NCI-H524 treated with DMSO at 0.1 percent for 48 hours (cell line): ENCODE measurements around the gene UNCX.

Source experiments
- DNase-seq: peaks from one replicate; lab custom pipeline; 2025; lab: John Stamatoyannopoulos, UW

UNCX gene

DNA sequence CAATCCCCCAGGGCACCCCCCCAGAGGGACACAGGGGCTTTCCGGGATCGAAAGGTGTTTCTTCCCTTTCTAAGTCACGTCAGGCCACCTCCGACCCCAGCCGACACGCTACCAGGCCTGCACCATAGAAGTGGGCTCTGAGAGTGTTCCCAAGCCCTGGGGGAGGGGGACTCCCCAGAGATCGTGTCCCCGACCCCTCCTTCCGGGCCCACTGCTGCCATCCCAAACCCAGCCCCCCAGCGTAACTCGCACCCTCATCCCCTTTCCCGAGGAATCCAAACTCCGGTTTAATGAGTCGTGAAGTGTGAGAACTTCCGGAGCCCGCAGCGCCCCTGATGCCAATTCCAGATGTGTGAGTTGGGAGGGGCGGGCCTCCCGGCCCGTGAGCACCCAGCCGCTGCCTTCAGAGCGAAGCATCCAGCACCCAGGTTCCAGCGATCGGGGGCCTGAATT is 11.3 kb downstream of the UNCX start:
- DNase-seq = no peak

DNA sequence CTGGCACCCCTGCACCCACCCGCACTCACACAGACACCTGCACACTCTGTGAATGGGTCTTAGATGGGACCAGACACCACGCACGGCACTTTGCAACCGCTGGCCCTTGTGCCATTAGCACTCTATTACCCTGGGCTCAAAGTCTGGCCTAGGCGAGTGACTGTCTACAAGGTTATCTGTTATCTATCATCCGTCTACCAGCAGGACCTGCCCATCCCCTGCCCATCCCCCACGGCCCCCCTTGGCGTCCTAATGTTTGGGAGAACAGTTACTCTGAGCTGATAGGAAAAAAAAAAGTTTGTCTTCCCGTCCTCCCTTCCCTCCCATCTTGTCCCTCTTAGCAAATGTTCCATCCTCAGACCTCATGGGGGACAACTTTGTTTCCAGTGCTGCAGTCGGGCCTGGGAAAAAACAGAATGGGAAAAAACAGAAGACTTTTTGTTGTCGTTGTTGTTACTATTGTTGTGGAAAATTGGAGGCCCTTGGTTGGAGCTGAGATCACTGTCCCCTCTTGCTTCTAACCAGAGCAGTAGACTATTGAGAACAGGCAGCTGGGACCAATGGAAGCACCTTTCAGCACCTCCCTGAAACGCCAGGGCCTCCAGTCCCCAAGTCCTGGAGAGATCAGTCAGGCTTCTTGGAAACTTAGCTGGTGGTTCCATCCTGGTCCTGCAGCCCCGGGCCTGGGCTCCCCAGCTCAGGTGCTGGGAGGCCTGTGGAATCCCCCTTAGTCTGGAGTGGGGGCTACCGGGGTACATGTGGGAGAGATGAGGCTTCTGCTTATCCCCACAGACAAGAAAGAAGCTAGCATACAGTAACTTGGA is 12.2 kb downstream of the UNCX start:
- no peak for DNase-seq

DNA sequence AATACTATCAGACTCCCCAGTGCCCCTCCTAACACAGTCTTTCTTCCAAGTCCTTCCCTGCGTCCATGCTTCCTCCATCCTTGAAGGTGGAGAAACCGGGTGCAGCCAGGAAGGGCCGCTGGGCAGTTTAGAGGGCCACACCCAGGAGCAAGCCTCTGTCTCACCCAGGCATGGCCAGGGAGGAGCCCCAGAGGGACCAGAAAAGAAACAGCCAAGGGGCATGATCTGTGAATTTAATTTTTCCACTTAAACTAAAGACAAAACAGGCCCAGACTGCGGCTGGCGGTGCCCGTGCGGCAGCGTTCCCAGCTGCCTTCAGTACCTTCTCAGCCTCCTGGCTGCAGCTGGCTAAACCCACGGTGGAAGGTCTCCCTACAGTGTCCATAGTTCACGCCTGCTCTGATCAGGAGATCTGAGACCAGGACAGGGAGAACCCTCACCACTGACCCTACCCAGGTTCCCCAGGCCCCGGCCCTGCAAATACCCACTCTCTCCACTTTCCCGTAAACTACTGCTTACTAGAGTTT is 12.9 kb downstream of the UNCX start:
- no peak for DNase-seq

GRCh38 chr7:1246160-1246870 is 13.6 kb downstream of the UNCX start:
- DNase-seq = no peak

DNA sequence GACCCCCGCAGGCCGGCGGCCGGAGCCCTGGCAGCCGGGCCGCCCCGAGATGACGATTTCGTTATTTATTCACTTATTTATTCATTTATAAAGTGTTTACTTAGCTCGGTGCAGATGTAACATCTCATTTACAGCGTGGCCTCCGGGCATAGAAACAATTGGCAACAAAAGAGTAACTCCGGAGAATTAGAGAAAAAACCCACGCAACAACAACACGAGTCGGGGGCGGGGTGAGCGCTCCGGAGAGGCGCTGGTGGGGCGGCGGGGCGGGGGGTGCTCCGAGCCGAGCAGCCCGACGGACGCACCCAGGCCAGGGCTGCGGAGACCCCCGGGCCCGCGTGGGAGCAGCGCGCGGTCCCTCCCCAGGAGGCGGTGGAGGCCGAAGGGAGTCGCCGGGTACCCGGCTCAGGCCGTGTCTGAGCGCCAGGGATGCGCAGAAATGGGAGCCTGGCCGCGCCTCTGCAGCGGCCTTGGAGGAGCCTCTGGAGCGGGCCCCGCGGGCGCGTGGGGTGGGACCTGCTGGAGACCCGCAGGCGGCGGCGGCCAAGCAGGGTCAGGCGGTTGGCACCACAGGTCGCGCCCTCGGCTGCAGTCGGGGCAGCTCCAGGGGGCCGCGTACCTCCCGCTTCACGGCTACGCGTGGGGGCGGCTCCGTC is 14.3 kb downstream of the UNCX start:
- no peak for DNase-seq

- DNase-seq = no peak
These were observed 14.9 kb downstream of the UNCX start for GRCh38 chr7:1247527-1248041.

DNA sequence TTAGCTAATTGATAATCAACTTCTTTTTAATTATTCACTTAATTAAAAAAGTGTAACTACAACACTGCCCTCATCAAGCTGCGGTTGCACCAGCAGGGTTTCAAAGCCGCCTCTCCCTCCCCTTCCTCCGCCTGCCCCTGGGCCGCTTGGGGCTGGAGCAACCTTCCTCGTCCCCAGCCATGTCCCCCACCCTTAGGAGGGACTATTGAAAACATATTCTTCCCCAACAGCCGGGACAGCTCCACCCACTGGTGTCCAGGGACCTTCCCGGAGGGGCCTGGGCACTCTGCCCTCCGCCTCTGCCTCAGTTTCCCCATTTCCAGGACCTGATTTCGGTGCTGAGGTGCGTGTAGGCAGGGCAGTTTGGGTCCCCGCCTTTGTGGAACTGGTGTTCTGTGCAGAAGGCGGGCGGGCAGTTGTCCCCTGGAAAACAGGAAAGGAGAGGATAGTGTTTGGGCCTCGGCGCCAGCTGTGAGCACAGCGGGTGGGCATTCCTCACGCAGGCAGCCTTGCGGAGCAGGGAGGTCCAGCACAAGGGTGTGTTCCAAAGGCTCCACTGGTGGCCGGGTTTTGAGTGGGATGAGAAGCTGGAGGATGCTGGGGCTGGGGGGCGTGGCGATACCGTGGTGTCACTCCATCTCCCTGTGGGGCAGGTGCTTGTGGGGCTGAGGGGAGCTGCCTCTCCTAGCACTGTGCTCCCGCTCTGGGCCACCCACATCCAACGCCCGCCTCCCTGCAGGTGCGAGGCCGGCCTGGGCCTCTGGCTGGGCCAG is 15.7 kb downstream of the UNCX start:
- no peak for DNase-seq

DNA sequence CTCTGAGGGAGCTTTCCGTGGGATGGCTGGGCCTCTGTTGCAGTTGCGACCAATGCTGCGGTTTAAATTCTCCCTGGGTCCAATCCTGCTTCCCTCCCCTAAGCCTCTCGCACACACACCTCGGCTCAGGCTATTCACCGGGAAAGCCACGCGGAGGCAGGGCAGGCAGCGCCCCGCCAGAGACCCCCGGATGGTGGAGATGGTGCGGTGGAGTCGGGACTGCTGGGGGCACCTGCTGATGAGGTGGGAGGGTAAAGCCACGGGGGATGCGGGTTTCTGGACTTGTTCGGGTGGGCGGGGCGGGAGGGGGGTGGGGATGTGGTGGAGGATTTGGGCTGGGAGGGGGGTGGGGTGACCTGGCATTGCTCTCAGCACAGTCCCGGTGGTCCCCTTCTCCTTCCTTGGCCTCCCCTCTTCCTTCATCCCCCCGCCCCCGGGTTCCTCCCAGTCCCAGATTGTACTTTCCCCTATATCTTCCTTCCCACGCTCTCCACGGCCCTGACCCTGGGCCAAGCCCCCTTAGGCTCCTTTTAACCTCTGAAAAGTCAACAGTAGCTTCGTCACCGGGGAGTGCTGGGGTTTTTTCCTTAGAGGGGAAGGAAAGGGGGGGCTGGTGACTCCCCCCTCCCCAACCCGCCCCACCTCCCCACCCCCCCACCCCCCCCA is 16.4 kb downstream of the UNCX start:
- DNase-seq = no peak

GRCh38 chr7:1249731-1250130 is 17.1 kb downstream of the UNCX start:
- no peak for DNase-seq

DNA sequence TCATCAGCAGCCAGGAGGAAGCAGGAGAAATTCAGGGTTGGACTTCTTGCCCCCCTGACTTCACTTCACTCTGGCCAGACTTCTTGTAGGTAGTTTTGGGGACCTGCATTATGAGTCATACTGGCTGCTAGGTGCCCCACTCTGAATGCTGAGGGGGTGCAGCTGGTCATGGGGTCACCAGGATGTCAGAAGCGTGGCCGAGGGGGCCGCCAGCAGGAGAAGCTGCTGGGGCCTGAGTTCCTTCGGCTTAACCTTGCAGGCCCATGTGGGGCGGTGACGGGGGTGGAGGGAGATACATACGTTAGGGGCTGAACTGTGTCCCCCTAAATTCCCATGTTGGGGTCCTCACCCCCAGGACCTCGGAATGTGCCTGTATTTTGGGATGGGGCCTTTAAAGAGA is 18.2 kb downstream of the UNCX start:
- DNase-seq = no peak

GRCh38 chr7:1251796-1252539 is 19.3 kb downstream of the UNCX start:
- DNase-seq = no peak

GRCh38 chr7:1252540-1253090 is 19.9 kb downstream of the UNCX start:
- no peak for DNase-seq

DNA sequence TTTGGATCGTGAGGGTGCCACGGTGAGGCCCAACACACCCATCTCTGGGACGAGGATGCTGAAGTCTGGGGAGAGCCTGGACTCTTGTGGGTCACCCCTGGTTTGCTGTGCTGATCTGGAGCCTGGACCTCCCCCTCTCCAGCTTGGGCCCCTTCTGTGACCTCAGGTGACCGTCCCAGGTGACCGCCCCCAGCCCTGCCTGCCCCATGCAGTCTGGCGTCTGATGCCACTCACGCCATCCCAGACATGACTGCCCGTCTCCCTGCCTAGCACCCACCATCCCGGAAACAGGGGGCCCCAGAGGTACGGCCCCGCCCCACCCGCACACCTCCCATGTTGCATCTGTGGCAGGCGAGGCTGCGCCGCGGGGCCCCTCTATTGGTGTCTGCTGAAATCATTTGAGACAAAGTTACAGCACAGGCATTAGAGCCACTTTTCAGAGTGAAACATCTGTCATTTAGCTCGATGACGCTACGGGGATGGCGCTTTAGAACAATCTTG is 21.1 kb downstream of the UNCX start:
- DNase-seq = peak; percentile 31

- no peak for DNase-seq
These were observed 21.8 kb downstream of the UNCX start for GRCh38 chr7:1254281-1255079.

DNA sequence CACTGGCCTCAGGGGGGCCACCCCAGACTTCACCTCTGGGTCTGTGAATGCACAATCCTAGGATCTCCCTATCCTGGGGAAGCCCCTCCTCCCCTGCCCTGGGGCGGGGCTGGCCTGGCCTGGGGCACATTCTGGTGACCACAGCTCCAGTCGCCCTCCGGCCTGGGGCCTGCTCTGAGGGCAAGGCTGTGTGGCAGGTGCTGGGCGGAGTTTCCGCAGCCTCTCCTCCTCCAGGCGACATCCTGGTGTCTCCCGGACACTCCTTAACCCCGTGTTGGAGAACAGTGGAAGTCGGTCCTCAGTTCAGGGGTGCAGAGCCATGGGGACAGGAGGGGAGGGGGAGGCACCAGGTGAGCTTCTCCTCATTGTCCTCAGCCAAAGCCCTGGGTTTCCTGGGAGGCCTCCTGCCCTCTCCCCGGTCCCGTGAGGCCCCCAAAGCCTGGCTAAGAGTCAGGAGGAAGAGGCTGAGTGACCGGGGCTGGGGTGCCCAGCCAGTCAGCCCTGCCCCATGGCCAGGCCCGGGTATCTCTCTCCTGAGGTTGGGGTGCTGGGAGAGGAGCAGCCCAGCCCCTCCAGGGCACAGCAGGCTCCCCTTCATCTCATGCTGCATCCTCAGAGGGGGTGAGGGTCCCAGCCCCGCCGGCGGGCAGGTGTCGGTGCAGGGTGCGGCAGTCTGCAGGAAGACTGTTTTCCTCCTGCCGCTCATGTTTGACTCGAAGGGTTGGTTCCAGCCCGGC is 22.6 kb downstream of the UNCX start:
- DNase-seq = no peak

GRCh38 chr7:1255817-1256340 is 23.2 kb downstream of the UNCX start:
- DNase-seq = no peak

DNA sequence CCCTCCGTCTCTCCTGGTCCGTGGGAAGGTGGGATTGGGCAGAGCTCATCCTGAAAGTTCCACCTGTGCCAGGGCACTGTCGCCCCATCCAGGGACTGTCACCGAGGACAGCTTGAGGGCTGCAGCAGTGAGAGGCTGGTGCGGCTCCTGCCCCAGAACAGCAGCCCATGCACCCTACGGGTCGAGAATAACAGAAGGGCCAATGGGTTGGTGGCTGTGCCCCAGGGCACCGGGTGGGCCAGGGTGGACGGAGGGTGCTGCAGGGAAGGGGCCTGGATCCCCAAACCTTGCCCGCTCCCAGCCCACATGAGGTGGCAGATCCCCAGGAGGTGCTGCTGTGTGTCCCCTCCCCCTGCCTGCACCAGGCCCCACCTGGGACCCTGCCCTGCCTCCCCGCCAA is 23.9 kb downstream of the UNCX start:
- DNase-seq = no peak

- DNase-seq = no peak
These were observed 24.5 kb downstream of the UNCX start for GRCh38 chr7:1257221-1257620.
